ENCODE measurements around the gene RNU4-1.
"Not testable (repeated sequence)": the region's sequence is repeated elsewhere in the genome, so short reads cannot be mapped to it uniquely, and the experiment has no call there.

Gene RNU4-1

GRCh38 chr12:120258323-120258896 lies 34.6 kb downstream of the RNU4-1 start:
- DNase-seq (ENCODE audit: low spot score): no peak

- DNase-seq (ENCODE audit: low spot score): no peak
These were observed 35.8 kb downstream of the RNU4-1 start for GRCh38 chr12:120257041-120257821.

GRCh38 chr12:120254809-120255208 lies 38.2 kb downstream of the RNU4-1 start:
- DNase-seq (ENCODE audit: low spot score): no peak

- not testable (repeated sequence) for DNase-seq (ENCODE audit: low spot score)
These were observed 39.7 kb downstream of the RNU4-1 start for GRCh38 chr12:120253313-120253712.

DNA sequence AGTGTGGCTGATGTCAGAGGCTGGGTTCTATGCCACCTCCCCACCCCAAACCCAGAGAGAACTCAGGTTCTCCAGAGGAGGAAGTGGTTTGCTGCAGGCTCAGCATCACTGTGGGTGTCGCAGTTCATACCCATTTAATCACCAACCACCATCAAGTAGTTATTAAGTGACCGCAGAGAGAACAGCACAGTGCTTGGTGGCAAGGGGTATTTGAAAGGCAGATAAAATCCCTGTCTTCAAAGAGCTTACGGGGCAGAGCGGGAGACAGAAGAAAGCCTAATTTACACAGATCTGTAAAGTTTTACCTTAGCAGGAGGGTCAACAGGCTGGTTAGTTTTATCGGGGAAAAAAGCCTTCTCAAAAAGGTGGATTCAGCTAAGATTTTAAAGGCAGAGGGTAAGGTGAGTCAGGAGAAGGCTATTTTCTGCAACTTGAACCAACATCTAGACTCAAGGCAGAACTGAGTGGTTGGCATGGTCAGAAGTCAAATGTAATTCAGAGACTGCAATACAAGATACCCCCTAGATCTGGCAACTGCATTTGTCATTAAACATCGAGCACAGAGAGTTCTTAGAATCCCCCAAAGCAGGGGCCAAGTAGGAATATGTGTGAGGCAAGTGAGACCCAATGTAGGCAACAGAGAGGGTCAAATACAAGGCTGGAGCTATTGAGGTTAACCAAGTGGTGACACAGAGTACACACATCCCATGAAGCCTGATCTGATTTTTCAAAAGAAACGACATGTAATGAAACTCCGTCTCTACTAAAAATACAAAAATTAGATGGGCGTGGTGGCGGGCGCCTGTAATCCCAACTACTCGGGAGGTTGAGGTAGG lies 40.7 kb downstream of the RNU4-1 start:
- DNase-seq (ENCODE audit: low spot score): no peak

- not testable (repeated sequence) for DNase-seq (ENCODE audit: low spot score)
These were observed 41.5 kb downstream of the RNU4-1 start for GRCh38 chr12:120251364-120252070.

- DNase-seq (ENCODE audit: low spot score): no peak
These were observed 42.9 kb downstream of the RNU4-1 start for GRCh38 chr12:120249875-120250795.

GRCh38 chr12:120249266-120249874 lies 43.7 kb downstream of the RNU4-1 start:
- DNase-seq (ENCODE audit: low spot score): no peak

DNA sequence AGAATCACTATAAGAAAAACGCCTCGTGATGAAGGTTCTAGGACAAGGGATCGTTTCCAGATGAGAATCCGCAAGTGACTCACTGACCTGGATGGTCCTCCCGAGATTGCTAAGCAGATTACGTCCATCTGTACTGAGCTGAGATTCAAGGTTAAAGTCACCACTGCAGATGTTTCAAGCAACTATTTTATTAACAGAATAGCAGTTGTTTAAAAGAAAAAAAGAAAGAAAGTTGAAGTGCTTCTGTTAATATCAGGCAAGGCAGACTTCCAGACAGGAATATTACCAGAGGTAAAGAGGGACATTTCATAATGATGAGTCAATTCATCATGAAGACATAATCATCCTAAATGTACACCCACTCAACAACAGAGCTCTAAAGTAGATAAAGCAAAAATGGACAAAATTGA lies 45.4 kb downstream of the RNU4-1 start:
- DNase-seq (ENCODE audit: low spot score): no peak

- no peak for DNase-seq (ENCODE audit: low spot score)
These were observed 45.9 kb downstream of the RNU4-1 start for GRCh38 chr12:120247183-120247582.

DNA sequence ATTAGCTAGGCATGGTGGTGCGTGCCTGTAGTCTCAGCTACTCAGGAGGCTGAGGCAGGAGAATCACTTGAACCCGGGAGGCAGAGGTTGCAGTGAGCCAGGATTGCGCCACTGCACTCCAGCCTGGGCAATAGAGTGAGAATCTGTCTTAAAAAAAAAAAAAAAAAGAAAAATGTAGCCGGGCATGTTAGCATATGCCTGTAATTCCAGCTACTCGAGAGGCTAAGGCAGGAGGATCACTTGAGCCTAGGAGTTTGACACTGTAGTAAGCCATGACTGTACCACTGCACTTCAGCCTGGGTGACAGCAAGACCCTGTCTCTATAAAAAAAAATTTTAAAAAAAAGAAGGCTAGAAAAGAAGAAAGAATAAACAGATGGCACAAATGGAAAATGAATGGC lies 46.3 kb downstream of the RNU4-1 start:
- not testable (repeated sequence) for DNase-seq (ENCODE audit: low spot score)
